Measurements from ENCODE around the gene SERPINB5.

DNA sequence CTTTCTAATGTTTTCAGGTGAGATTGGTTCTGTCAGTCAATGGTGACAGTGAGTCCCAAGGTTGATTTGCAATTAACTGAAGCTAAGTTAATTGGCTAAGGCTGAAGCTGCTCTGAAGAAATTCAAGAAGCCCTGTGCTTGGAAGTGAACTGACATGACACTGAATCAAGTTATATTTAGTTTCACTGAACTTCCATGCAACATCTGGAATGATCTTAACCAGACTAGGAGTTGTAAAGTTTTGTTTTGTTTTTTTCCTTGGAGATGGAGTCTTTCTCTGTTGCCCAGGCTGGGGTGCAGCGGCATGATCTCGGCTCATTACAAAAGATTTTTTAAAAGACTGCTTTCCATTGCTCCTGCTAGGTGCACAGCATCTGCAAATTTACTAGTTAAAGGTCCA, 11.4 kb downstream of the SERPINB5 start:
- TF ChIP-seq EZH2phosphoT487 (IDR thresholded peaks at IDR 0.05; ENCODE audit: low read length), result no peak
- TF ChIP-seq, protein P1, sequence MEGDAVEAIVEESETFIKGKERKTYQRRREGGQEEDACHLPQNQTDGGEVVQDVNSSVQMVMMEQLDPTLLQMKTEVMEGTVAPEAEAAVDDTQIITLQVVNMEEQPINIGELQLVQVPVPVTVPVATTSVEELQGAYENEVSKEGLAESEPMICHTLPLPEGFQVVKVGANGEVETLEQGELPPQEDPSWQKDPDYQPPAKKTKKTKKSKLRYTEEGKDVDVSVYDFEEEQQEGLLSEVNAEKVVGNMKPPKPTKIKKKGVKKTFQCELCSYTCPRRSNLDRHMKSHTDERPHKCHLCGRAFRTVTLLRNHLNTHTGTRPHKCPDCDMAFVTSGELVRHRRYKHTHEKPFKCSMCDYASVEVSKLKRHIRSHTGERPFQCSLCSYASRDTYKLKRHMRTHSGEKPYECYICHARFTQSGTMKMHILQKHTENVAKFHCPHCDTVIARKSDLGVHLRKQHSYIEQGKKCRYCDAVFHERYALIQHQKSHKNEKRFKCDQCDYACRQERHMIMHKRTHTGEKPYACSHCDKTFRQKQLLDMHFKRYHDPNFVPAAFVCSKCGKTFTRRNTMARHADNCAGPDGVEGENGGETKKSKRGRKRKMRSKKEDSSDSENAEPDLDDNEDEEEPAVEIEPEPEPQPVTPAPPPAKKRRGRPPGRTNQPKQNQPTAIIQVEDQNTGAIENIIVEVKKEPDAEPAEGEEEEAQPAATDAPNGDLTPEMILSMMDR (IDR thresholded peaks at IDR 0.05; ENCODE audit: low read length), result no peak

All from MM.1S (cell line).